Large intestine (tissue), 3 donors: Measurements from ENCODE around the gene VPS45. TPM values are rescaled to one million over a fixed set of nuclear protein-coding genes. Genes with fewer than 3 reads are reported as not detected.

Experiments used
- DNase-seq, 2 donors: peaks; one replicate each; pipeline versions ENCODE4 v3.0.0 to v3.0.0-alpha.2; 2013
- H3K27ac ChIP-seq: one replicate; pipeline ENCODE4 v1.5.1; 2013; ENCODE audit warnings: low read length
- H3K27me3 ChIP-seq: 2 replicates; pipeline ENCODE4 v1.6.1; 2013; ENCODE audit warnings: low read length; ENCODE audit not compliant: control insufficient read depth, insufficient read depth
- H3K36me3 ChIP-seq: 2 replicates; pipeline ENCODE4 v1.6.1; 2013; ENCODE audit warnings: low read length; ENCODE audit not compliant: control insufficient read depth, insufficient read depth
- H3K4me1 ChIP-seq: one replicate; pipeline ENCODE4 v1.6.1; 2013; ENCODE audit warnings: low read length; ENCODE audit not compliant: control insufficient read depth, insufficient read depth
- H3K4me3 ChIP-seq: one replicate; pipeline ENCODE4 v1.5.1; 2013; ENCODE audit warnings: low read length
- H3K9me3 ChIP-seq: one replicate; pipeline ENCODE4 v1.6.1; 2013; ENCODE audit warnings: mild to moderate bottlenecking, low read depth, low read length, moderate library complexity; ENCODE audit not compliant: control insufficient read depth
- WGBS: methylation state at CpG from one replicate; pipeline ENCODE4 v1.1.5; 2013; ENCODE audit warnings: low lambda C conversion rate; ENCODE audit not compliant: insufficient coverage; 5-methylcytosine and 5-hydroxymethylcytosine counted together
- polyA plus RNA-seq: library from polyadenylated mRNA; unstranded; fragments of 120-200 nt; gene quantifications from one replicate; pipeline ENCODE4 v1.2.1, GENCODE V29; 2013

VPS45 gene
- polyA plus RNA-seq, 1 donor = 43.6 TPM

DNA sequence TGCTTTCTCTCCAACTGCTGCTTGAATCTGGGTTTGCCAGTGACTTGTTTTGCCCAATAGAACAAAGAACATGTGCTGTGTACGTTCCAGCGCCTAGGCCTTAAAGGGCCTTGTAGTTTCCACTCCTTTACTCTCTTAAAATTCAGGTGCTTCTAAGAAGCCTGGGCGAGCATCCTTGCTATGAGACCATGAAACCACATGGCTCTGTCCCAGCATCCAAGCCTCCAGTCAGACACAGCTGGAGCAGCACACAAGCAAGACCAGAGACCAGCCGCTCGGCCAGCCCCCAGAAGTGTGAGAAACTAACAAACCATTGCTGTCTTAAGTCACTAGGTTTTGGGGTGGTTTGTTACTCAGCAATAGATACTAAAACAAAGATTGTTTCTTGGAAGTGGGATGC, 97.2 kb downstream of the VPS45 start:
- no CpG with 5 or more reads among the region's 5 CpGs for WGBS
- Histone ChIP-seq H3K27ac (no peak overlapping the region), H3K4me1 (peaks cover 20% of the 10 kb centered on the region), H3K4me3 (no peak overlapping the region), H3K27me3 (no peaks in the 10 kb centered on the region), H3K9me3 (no peaks in the 10 kb centered on the region), H3K36me3 (peaks cover 2% of the 10 kb centered on the region)
- no peak for DNase-seq

DNA sequence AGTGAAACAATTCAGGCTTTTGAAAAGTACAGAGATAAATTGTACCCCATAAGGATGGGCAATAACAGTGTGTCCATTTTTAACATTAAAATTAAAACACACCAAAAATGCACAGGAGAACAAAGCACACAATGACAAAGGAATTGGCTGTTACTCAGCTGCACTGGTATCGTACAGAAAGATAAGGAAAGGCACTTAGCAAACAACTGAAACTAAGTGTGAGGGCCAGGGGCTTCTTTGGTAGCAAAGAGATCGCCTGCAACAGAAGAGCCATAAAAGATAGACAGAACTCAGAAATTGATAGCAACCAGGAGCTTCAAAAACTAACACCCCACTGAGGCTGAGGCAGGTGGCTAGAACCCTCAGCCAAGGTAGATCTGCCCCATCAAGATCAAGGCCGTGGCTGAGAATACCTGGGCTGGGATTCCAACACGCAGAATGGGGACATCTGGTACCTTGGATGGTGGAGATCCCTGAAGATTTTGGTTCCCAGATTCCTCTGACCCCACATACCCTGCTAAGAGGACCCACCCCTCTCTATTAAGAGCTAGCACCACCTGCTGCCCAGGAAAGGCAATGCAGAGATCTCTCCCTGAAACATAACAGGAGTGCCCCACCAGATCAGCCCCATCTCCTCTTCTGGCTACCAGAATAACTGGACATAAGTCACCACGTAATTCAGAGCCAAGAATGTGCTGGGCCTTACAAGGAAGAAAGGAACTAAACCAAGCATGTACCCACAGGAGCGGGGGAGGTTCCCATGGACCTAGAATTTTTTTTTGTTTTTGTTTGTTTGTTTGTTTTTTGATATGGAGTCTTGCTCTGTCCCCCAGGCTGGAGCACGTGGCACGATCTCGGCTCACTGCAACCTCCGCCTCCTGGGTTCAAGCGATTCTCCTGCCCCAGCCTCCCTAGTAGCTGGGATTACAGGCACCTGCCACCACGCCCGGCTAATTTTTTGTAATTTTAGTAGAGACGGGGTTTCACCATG, 98.3 kb downstream of the VPS45 start:
- Histone ChIP-seq H3K27ac (no peak overlapping the region), H3K36me3 (no peaks in the 10 kb centered on the region), H3K4me1 (peaks cover 20% of the 10 kb centered on the region), H3K27me3 (no peaks in the 10 kb centered on the region), H3K4me3 (no peak overlapping the region), H3K9me3 (no peaks in the 10 kb centered on the region)
- peak in 1 of 2 donors; percentile 37 for DNase-seq
- WGBS = 29% methylated on average over 1 of the region's 14 CpGs

DNA sequence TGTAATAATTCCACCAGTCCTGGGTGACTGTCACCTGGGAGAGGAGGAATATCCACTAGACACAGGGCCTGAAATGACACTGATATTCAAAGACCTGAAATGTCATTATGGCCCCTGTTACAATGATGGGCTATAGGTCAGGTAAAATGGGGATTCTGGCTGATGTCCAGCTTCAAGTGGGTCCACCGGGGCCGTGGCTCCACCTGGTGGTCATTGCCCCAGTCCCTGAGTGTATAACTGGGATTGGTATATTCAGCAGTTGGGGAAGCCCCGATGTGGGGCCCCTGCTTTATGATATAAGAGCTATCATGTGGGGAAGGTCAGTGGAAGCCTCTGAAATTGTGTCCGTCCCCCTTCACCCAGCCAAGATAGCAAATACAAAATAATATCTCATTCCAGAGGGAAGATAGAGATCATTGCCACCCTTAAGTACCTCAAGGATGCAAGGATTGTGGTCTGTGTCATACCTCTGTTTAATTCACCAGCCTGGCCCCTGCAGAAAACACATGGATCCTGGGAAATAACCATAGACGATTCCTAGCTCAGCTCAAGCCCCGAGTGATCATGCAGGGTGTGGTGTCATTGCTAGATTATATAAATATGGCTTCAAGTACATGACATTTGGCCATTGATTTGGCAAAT, 101.5 kb downstream of the VPS45 start:
- WGBS = no CpG with 5 or more reads among the region's 6 CpGs
- Histone ChIP-seq H3K36me3 (no peaks in the 10 kb centered on the region), H3K27ac (no peak overlapping the region), H3K4me3 (no peak overlapping the region), H3K4me1 (peaks cover 11% of the 10 kb centered on the region), H3K9me3 (no peaks in the 10 kb centered on the region), H3K27me3 (no peaks in the 10 kb centered on the region)
- peak; percentile 48 to 58 for DNase-seq

DNA sequence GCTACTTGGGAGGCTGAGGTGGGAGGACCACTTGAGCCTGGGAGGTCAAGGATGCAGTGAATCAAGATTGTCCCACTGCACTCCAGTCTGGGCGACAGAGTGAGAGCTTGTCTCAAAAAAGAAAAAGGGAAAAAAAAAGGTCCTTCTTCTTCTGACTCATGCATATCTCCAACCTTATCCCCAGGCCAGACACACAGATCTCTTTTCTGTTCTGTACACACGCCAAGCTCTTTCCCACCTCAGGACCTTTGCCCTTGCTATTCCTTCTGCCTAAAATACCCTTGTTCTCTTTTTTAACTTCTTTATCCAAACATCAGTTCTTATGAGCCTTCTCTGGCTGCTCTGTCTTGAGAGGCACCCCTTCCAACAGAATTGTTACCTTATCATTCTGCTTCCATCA, 104.2 kb downstream of the VPS45 start:
- no peaks in the 10 kb centered on the region for H3K9me3 ChIP-seq
- WGBS = 17% methylated on average over 2 of the region's 2 CpGs
- DNase-seq = no peak
- no peaks in the 10 kb centered on the region for H3K27me3 ChIP-seq
- H3K27ac ChIP-seq = no peak overlapping the region
- peaks cover 11% of the 10 kb centered on the region for H3K4me1 ChIP-seq
- no peak overlapping the region for H3K4me3 ChIP-seq
- H3K36me3 ChIP-seq = no peaks in the 10 kb centered on the region

DNA sequence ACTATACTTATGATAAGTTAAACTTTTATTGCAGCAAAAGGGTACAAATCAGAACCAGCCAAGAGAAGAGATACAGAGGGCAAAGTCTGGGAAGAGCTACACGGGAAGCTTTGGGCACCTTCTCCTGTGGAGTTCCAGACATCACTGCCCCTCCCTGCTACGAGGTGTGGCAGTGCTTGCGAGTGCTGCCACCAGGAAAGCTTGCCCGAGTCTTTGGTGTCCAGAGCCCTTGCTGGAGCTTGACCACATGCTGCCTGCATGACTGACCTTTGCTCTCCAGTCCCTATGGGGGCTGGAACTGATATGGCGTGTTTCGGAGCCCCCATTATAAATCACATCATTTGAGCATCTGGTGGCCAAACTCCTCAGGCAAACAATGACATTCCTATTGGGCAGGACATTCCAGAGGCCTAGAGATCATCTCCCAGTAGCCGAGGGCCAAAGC, 105.6 kb downstream of the VPS45 start:
- Histone ChIP-seq H3K4me3 (no peak overlapping the region), H3K36me3 (no peaks in the 10 kb centered on the region), H3K27ac (peak overlapping the region; percentile 54), H3K4me1 (peaks cover 14% of the 10 kb centered on the region), H3K9me3 (no peaks in the 10 kb centered on the region), H3K27me3 (no peaks in the 10 kb centered on the region)
- DNase-seq = peak; percentile 77 to 91
- WGBS = no CpG with 5 or more reads among the region's 7 CpGs

DNA sequence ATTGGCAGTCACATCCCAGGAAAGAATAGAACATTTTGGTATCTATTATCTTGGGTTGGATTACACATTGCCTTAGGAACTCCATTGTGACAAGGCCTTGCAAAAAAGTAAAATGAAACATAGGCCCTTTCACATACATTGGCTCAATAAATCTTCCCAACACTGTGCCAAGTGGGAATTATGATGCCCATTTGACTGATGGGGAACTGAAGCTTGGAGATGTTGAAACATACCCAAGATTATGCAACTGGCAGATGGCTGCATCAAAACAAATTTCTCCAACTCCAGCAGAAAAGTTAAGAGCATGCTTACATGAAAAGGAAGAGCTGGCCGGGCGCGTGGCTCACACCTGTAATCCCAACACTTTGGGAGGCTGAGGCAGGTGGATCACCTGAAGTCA, 109.0 kb downstream of the VPS45 start:
- H3K4me3 ChIP-seq = no peak overlapping the region
- DNase-seq = no peak
- no peaks in the 10 kb centered on the region for H3K9me3 ChIP-seq
- peaks cover 14% of the 10 kb centered on the region for H3K4me1 ChIP-seq
- no peaks in the 10 kb centered on the region for H3K36me3 ChIP-seq
- no peak overlapping the region for H3K27ac ChIP-seq
- H3K27me3 ChIP-seq = no peaks in the 10 kb centered on the region
- WGBS = no CpG with 5 or more reads among the region's 3 CpGs

DNA sequence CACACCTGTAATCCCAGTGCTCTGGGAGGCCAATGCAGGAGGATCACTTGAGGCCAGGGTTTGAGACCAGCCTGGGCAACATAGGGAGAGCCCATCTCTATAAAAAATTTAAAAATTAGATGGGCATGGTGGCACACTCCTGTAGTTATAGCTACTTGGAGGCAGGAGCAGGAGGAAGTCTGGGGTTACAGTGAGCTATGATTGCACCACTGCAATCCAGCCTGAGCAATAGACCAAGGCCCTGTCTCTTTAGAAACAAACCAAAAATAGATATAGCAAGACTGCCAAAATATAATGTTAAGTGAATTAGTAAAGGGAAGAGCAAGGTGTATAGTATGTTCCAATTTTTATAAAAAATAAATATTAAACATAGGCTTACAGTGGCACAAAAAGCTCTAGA, 111.0 kb downstream of the VPS45 start:
- Histone ChIP-seq H3K27me3 (no peaks in the 10 kb centered on the region), H3K4me1 (peaks cover 3% of the 10 kb centered on the region), H3K27ac (peak overlapping the region; percentile 38), H3K36me3 (no peaks in the 10 kb centered on the region), H3K4me3 (no peak overlapping the region), H3K9me3 (no peaks in the 10 kb centered on the region)
- no peak for DNase-seq

DNA sequence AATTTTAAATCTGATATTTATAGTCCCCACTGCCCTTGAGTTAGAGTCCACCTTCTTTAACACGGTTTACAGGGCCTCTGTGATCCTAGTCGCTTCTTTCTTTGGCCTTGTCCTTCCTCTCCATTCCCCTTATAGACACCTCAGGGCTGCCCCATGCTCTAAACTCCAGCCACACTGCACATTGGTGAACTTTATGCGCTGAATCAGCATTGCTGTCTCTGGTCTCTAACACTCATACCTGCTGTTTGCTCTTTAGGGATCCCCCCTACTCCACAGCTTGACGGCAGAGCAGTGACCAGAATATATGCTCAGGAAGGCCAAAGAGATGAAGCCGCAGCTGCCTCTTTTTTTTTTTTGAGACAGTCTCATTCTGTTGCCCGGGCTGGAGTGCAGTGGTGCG, 112.3 kb downstream of the VPS45 start:
- H3K4me1 ChIP-seq = peaks cover 3% of the 10 kb centered on the region
- no peaks in the 10 kb centered on the region for H3K9me3 ChIP-seq
- no peaks in the 10 kb centered on the region for H3K27me3 ChIP-seq
- DNase-seq = no peak
- no CpG with 5 or more reads among the region's 7 CpGs for WGBS
- H3K4me3 ChIP-seq = no peak overlapping the region
- no peak overlapping the region for H3K27ac ChIP-seq
- H3K36me3 ChIP-seq = no peaks in the 10 kb centered on the region

DNA sequence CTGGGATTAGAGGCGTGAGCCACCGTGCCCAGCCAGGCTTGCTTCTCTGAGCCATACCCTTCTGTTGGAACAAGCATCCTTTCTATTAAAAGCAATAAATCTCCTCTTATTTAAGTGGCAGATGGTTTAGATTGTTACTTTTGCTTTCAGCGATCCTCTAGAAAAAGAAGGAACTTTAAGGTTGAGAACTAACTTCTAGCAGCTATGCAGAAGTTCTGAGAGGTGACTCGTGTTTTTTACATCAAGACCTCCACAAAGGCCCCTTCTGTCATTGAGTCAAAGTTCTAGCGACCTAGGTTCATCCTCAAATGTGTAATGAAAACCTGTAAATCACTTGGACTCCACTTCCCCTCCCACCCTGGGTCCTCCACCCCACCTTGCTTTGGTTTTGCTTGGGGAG, 112.9 kb downstream of the VPS45 start:
- H3K27ac ChIP-seq = no peak overlapping the region
- no peak overlapping the region for H3K4me3 ChIP-seq
- H3K4me1 ChIP-seq = peaks cover 3% of the 10 kb centered on the region
- H3K27me3 ChIP-seq = no peaks in the 10 kb centered on the region
- no peaks in the 10 kb centered on the region for H3K9me3 ChIP-seq
- 20% methylated on average over 1 of the region's 5 CpGs for WGBS
- DNase-seq = no peak
- H3K36me3 ChIP-seq = no peaks in the 10 kb centered on the region

DNA sequence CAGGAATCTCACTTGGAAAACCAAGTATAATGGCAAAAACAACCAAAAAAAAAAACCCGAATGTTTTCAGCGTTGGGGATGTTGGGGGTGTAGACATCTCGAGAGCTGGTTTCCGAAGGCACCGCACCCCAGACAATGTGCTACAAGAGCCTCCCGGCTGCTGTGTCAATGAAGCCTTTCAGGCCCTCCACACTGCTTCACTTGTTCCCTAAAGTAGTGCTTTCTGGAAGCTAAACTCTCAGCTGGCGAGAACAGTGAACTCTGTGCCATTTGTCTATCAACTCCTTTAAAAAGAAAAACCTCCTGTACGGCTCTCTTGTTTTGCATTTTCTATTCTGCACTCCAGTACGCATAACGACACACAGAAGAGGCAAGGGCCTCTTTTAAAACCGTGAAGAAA, 114.7 kb downstream of the VPS45 start:
- Histone ChIP-seq H3K27ac (no peak overlapping the region), H3K9me3 (no peaks in the 10 kb centered on the region), H3K4me1 (peaks cover 3% of the 10 kb centered on the region), H3K4me3 (no peak overlapping the region), H3K27me3 (no peaks in the 10 kb centered on the region), H3K36me3 (no peaks in the 10 kb centered on the region)
- WGBS = 76% methylated on average over 4 of the region's 11 CpGs
- no peak for DNase-seq
